ENCODE results near the gene NISCH.

DNA sequence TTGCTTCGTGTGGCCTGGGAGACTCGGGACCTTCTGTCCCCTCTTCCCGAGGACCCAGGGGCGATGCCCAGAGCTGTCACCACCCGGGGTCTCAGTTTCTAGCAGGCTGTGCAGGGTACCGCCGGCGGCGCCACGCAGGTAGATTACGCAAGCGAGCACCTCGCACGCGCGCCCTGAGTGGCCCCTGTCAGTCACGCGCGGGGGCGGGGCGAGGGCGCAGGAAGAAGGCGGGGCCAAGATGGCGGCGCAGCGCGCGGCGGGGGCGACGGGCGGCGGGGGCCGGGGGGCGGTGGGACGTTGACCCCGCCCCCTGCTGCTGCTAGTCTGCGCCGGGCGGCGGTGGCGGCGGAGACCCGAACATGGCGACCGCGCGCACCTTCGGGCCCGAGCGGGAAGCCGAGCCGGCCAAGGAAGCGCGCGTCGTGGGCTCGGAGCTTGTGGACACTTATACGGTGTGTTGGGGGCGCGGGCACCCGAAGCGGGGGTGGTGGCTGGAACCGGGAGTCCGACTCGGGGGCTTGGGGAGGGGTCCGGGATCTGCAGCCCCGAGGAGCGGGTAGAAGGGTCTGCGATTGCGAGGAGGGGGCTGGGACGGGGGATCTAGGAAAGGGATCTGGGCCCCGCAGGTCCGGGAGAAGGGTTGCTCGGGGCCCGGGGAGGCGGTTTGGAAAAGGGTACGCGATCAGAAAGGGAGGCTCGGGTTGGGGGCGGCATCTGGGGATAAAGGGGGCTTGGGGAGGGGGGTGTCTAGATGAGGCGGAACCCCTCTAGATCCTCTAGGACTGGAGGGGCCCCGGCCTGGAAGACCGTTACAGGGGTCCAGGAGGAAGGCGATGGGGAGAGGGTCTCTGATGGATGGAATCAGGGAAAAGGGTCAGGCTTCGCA lies at the start of gene NISCH:
- no peak for TF ChIP-seq EZH2 (IDR thresholded peaks at IDR 0.05; ENCODE audit: borderline replicate concordance, insufficient read depth, low read depth, low read length, poor library complexity, severe bottlenecking)
- TF ChIP-seq, protein P1, sequence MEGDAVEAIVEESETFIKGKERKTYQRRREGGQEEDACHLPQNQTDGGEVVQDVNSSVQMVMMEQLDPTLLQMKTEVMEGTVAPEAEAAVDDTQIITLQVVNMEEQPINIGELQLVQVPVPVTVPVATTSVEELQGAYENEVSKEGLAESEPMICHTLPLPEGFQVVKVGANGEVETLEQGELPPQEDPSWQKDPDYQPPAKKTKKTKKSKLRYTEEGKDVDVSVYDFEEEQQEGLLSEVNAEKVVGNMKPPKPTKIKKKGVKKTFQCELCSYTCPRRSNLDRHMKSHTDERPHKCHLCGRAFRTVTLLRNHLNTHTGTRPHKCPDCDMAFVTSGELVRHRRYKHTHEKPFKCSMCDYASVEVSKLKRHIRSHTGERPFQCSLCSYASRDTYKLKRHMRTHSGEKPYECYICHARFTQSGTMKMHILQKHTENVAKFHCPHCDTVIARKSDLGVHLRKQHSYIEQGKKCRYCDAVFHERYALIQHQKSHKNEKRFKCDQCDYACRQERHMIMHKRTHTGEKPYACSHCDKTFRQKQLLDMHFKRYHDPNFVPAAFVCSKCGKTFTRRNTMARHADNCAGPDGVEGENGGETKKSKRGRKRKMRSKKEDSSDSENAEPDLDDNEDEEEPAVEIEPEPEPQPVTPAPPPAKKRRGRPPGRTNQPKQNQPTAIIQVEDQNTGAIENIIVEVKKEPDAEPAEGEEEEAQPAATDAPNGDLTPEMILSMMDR (IDR thresholded peaks at IDR 0.05): no peak
